Activated T-cell treated with anti-CD3 and anti-CD28 coated beads, Interleukin-2, amount 50 U/mL, for 4 hours (primary cell): ENCODE data around the gene CELA1. TPM values are rescaled to one million over a fixed set of nuclear protein-coding genes. Genes with fewer than 3 reads are reported as not detected.

Experiments
- ATAC-seq, 2 donors: fragments of 200-7000 bp; cut with Tn5 transposase; one replicate each; pipeline ENCODE4 v1.10.0; 2021
- DNase-seq: peaks from one replicate; pipeline ENCODE4 v3.0.0-alpha.2; 2020
- H3K27me3 Mint-ChIP-seq: one replicate; pipeline ENCODE4 v1.8.0; 2021; ENCODE audit warnings: low read depth, mixed read lengths
- H3K36me3 Mint-ChIP-seq: one replicate; pipeline ENCODE4 v1.8.0; 2022; ENCODE audit warnings: mixed read lengths; ENCODE audit not compliant: insufficient read depth
- H3K4me1 Mint-ChIP-seq: one replicate; pipeline ENCODE4 v1.8.0; 2021; ENCODE audit warnings: low read depth, mixed read lengths
- H3K4me3 Mint-ChIP-seq: one replicate; pipeline ENCODE4 v1.8.0; 2021; ENCODE audit warnings: mild to moderate bottlenecking, moderate library complexity, mixed read lengths
- H3K9me3 Mint-ChIP-seq: one replicate; pipeline ENCODE4 v1.8.0; 2021; ENCODE audit warnings: mixed read lengths
- total RNA-seq, 3 donors: library from RNA; stranded (reverse); gene quantifications; one replicate each; pipeline ENCODE4 v1.2.1, GENCODE V29; 2021

CELA1 gene
- total RNA-seq, 3 donors from 2014 or later = not detected

DNA sequence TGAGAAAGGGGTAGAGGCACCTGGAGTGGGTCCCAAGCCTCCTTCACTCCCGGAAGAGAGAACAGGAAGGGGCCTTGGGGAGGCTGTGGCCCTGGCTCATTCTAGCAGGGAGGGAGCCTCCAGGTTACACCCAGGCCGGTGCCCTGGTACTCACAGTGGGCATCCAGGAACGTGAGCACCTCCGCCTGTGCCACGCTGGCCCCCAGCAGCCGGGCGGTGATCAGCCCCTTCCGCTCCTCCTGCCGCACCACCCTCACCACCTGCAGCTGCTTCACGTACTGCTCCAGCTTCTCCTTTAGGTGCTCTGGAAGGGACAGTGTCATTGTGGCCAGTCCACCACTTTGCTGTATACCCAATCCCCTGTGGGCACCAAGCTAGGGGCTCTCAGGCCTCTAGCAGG is 18.8 kb upstream of the CELA1 start:
- Mint-ChIP-seq H3K4me3 (no peak overlapping the region), H3K27me3 (no peaks in the 10 kb centered on the region), H3K36me3 (peaks cover 9% of the 10 kb centered on the region), H3K9me3 (no peaks in the 10 kb centered on the region), H3K4me1 (peaks cover 34% of the 10 kb centered on the region)
- ATAC-seq (no peak), DNase-seq (no peak)

- H3K27me3 Mint-ChIP-seq = no peaks in the 10 kb centered on the region
- ATAC-seq (no peak), DNase-seq (no peak)
- H3K4me1 Mint-ChIP-seq = peaks cover 21% of the 10 kb centered on the region
- no peaks in the 10 kb centered on the region for H3K9me3 Mint-ChIP-seq
- H3K36me3 Mint-ChIP-seq = peaks cover 15% of the 10 kb centered on the region
- no peak overlapping the region for H3K4me3 Mint-ChIP-seq
These were observed 17.5 kb upstream of the CELA1 start for GRCh38 chr12:51364001-51364400.

DNA sequence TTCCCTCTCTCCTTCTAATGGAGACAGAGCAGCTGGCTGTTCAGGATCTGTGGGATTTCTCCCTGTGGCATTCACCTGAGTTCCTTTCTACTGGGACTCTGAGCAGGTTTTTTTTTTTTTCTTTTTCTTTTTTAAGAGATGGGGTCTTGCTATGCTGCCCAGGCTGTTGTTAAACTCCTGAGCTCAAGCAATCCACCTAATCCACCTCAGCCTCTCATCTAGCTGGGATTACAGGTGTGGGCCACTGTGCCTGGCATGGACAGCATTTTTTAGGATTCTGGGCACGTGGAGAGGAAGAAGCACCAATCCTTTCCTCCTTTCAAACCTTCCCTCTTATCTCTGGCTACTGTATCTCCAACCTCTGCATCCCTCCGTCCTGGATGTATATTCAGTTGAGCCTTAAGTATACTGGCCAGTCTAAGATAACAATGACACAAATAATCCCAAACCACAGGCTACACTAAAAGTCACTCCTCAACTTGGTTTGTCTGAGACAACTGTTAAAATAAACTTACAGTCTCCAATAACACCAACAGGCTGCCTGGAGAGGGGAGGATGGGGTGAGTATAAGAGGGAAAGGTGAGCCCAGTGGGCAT is 16.4 kb upstream of the CELA1 start:
- Mint-ChIP-seq H3K36me3 (peaks cover 20% of the 10 kb centered on the region), H3K9me3 (no peaks in the 10 kb centered on the region), H3K4me3 (no peak overlapping the region), H3K4me1 (peaks cover 13% of the 10 kb centered on the region), H3K27me3 (no peaks in the 10 kb centered on the region)
- ATAC-seq (no peak), DNase-seq (no peak)

- Mint-ChIP-seq H3K4me1 (peaks cover 7% of the 10 kb centered on the region), H3K9me3 (no peaks in the 10 kb centered on the region), H3K27me3 (no peaks in the 10 kb centered on the region), H3K4me3 (no peak overlapping the region), H3K36me3 (peaks cover 22% of the 10 kb centered on the region)
- DNase-seq (no peak), ATAC-seq (no peak)
These were observed 15.8 kb upstream of the CELA1 start for GRCh38 chr12:51362307-51362706.

DNA sequence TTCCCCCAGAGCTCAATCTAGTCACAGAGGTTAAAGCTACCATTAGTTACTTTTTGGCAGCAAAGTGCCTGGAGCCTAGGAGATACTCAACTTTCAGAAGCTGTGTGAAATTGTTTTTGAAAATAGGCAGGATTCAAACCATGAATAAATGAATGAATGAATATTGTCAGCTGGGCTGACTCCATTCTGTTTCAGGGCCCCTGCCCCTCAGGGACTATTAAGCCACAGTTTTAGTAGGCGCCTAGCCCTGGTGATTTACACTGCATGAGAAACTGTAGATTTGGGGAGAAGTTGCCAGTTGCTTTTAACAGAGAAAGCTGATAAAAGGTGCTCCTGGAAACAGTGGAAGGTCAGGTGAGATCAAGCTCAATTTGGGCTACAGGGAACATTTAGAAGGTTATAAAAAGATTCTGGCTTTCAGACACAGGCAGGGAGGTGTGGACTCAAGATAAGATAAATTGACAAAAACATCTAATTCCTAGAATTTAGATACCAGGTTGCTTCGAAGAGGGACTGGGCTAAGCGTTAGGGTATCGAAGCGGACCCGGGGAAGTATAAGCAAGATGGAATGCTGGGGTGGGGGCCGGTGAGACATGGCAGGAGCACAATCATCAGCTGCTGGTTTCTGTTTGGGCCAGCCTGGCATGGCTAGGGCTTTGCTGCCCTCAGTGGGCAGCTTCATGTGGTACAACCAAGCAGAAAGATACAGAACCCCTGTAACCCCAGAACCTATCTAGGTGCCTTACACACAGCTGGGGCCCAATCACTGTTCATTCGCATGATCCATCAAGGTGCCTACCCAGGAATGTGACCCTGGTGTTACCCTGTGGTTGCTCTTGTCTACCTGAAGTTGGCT is 14.9 kb upstream of the CELA1 start:
- no peak for DNase-seq
- H3K4me1 Mint-ChIP-seq = peaks cover 8% of the 10 kb centered on the region
- peaks cover 22% of the 10 kb centered on the region for H3K36me3 Mint-ChIP-seq
- no peak overlapping the region for H3K4me3 Mint-ChIP-seq
- H3K27me3 Mint-ChIP-seq = no peaks in the 10 kb centered on the region
- no peaks in the 10 kb centered on the region for H3K9me3 Mint-ChIP-seq
- ATAC-seq = no peak

GRCh38 chr12:51360315-51360714 is 13.8 kb upstream of the CELA1 start:
- Mint-ChIP-seq H3K36me3 (peaks cover 22% of the 10 kb centered on the region), H3K4me1 (peaks cover 6% of the 10 kb centered on the region), H3K27me3 (no peaks in the 10 kb centered on the region), H3K4me3 (no peak overlapping the region), H3K9me3 (no peaks in the 10 kb centered on the region)
- ATAC-seq (no peak), DNase-seq (no peak)

- peaks cover 24% of the 10 kb centered on the region for H3K36me3 Mint-ChIP-seq
- no peaks in the 10 kb centered on the region for H3K27me3 Mint-ChIP-seq
- ATAC-seq = no peak
These were observed 13.4 kb upstream of the CELA1 start for GRCh38 chr12:51359851-51360250.

DNA sequence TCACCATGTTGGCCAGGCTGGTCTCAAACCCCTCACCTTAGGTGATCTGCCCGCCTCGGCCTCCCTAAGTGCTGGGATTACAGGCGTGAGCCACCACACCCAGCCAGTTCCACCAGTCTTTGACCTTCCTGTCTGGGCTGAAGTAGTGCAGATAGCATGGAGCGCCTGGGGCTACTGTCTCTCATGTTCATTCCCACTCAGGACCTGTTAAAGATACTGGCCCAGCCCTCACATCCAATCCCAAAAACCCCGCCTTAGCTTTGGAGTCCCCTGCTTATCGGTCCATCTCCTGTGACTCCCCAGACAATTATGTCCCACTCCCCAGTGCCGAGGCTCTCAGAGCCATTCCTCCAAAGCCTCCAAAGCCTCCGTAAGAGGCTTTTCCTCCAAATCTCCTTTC is 12.0 kb upstream of the CELA1 start:
- H3K4me1 Mint-ChIP-seq = peaks cover 6% of the 10 kb centered on the region
- DNase-seq (no peak), ATAC-seq (no peak)
- H3K4me3 Mint-ChIP-seq = no peak overlapping the region
- no peaks in the 10 kb centered on the region for H3K9me3 Mint-ChIP-seq
- peaks cover 20% of the 10 kb centered on the region for H3K36me3 Mint-ChIP-seq
- H3K27me3 Mint-ChIP-seq = no peaks in the 10 kb centered on the region

More at GRCh38 chr12:51359851-51360250, 13.4 kb upstream of the CELA1 start:
- Mint-ChIP-seq H3K4me3 (no peak overlapping the region), H3K4me1 (peaks cover 6% of the 10 kb centered on the region), H3K9me3 (no peaks in the 10 kb centered on the region)
- DNase-seq = no peak

DNA sequence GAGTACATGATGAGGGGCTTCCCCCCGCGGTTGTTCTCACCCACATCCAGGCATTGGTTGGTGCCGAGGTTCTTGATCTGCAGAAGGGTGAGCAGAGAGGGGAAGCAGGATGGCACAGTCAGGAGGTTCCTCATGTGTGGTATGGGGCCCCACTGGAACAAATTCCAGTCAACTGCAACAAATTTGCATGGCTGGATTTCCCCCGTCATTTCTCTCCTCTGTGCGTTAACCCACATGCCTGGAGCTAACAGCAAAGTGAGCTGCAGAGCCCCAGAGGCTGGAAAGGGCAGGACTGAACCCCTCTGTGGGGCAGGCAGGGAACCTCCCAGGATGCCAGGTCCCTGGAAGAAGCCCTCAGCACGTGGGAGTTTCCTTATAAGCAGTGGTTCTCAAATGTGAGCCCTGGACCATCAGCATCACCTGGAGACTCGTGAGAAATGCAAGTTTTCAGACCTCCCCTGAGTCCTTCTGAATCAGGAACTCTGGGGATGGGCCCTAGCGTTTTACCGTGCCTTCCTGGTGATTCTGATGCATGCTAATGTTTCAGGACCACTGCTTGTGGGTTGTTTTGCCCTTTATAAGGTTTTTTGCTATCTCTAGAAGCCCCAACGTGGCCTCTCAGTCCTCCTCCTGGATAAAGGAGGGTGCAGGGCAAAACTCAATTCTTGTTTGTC is 11.0 kb upstream of the CELA1 start:
- H3K36me3 Mint-ChIP-seq = peaks cover 20% of the 10 kb centered on the region
- no peak for DNase-seq
- H3K9me3 Mint-ChIP-seq = no peaks in the 10 kb centered on the region
- no peak overlapping the region for H3K4me3 Mint-ChIP-seq
- peak; percentile 30 to 54 for ATAC-seq
- H3K27me3 Mint-ChIP-seq = no peaks in the 10 kb centered on the region
- peaks cover 4% of the 10 kb centered on the region for H3K4me1 Mint-ChIP-seq

DNA sequence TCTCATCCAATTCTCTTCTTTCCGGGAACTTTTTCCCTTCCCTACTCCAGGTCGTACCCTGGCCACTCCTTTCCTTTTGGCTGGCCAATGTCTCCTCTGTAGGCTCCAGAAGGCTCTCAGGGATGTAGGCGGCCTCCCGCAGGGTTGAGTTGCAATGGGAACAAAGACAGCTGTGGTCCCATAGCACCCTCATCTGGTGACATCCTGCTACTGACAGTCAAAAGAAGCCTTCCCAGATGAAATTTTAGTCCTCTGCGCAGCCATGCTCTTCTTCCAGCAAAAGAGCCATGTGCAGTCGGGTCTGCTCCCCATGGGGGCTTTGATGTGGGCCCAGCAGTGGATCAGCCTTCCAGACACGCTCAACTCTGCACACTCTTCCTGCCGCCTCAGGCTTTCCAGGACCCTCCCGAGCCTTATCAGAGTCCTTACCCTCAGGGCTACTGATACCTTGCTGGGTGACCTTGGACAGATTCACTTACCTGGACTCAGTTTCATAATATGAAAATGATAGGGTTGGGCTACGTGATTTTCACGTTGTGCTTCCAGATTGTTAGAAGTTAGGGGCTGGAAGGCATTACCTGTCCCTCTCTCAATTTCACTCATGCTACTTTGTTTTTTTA is 5.5 kb upstream of the CELA1 start:
- Mint-ChIP-seq H3K9me3 (no peaks in the 10 kb centered on the region), H3K27me3 (no peaks in the 10 kb centered on the region), H3K4me3 (no peak overlapping the region), H3K4me1 (peaks cover 2% of the 10 kb centered on the region), H3K36me3 (peaks cover 4% of the 10 kb centered on the region)
- no peak for ATAC-seq
- DNase-seq = peak; percentile 23

DNA sequence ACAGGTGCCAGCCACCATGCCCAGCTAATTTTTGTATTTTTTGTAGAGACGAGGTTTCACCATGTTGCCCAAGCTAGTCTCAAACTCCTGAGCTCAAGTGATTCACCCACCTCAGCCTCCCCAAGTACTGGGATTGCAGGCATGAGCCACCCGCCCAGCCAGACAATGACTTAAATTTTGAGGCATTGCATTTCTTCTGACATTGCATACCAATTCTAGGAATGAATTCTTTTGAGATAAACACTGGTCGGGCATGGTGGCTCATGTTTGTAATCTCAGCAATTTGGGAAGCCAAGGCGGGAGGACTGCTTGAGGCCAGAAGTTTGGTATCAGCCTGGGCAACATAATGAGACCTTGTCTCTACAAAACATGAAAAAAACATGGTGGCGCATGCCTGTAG is 2.5 kb upstream of the CELA1 start:
- no peaks in the 10 kb centered on the region for H3K27me3 Mint-ChIP-seq
- H3K9me3 Mint-ChIP-seq = no peaks in the 10 kb centered on the region
- H3K4me1 Mint-ChIP-seq = peaks cover 5% of the 10 kb centered on the region
- H3K36me3 Mint-ChIP-seq = no peaks in the 10 kb centered on the region
- H3K4me3 Mint-ChIP-seq = no peak overlapping the region
- ATAC-seq = no peak
- DNase-seq = no peak

DNA sequence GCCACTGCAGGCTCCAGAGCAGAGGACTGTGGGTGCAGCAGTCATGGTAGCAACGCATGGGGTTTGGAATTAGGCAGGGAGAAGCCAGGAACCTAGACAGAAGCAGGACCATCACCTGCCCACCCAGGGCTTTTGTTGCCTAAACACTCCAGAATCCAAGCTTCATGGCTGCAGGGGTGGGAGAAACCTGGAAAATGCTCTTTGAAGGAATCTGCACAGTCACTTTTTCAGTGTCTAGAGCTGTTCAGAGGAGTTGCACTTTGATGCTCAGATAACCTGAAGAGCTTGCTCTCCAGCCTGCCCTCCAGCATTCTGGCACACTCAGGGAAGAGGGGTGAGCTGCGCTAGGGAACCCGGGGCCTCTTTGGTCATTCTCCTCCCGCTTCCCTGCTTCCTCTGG is 1.6 kb upstream of the CELA1 start:
- DNase-seq (no peak), ATAC-seq (no peak)
- H3K4me1 Mint-ChIP-seq = peaks cover 5% of the 10 kb centered on the region
- no peak overlapping the region for H3K4me3 Mint-ChIP-seq
- H3K27me3 Mint-ChIP-seq = no peaks in the 10 kb centered on the region
- H3K9me3 Mint-ChIP-seq = no peaks in the 10 kb centered on the region
- no peaks in the 10 kb centered on the region for H3K36me3 Mint-ChIP-seq

- no peak for ATAC-seq
- no peaks in the 10 kb centered on the region for H3K9me3 Mint-ChIP-seq
These were observed 798 bp downstream of the CELA1 start for GRCh38 chr12:51345681-51346080.

GRCh38 chr12:51343201-51343600 is 3.3 kb downstream of the CELA1 start:
- ATAC-seq = no peak
- Mint-ChIP-seq H3K9me3 (no peaks in the 10 kb centered on the region), H3K27me3 (no peaks in the 10 kb centered on the region), H3K4me3 (no peak overlapping the region), H3K4me1 (peaks cover 16% of the 10 kb centered on the region), H3K36me3 (no peaks in the 10 kb centered on the region)
- DNase-seq = no peak

More at GRCh38 chr12:51345681-51346080, 798 bp downstream of the CELA1 start:
- Mint-ChIP-seq H3K4me3 (no peak overlapping the region), H3K36me3 (no peaks in the 10 kb centered on the region), H3K4me1 (peaks cover 16% of the 10 kb centered on the region), H3K27me3 (no peaks in the 10 kb centered on the region)
- DNase-seq = no peak
